Upper lobe of left lung (tissue), 6 donors: ENCODE results near the gene ANKFY1. TPM values are rescaled to one million over a fixed set of nuclear protein-coding genes. Genes with fewer than 3 reads are reported as not detected.

Experiments
- ATAC-seq, 2 donors: fragments of 200-7000 bp; cut with Tn5 transposase; one replicate each; pipeline ENCODE4 v1.9.1; 2022; ENCODE audit warnings: mild to moderate bottlenecking in 2 of 2, moderate library complexity in 2 of 2; ENCODE audit not compliant: low FRiP score in 2 of 2
- DNase-seq, 2 donors: peaks; one replicate each; pipeline ENCODE4 v3.0.0-alpha.2; 2019 to 2020
- H3K27ac ChIP-seq, 4 donors: fragments of 200-600 bp; sonication (generic); one replicate each; pipeline ENCODE4 v1.5.1; 2016 to 2019
- H3K27me3 ChIP-seq, 4 donors: fragments of 200-600 bp; sonication (generic); one replicate each; pipeline ENCODE4 v1.5.1; 2017 to 2019
- H3K36me3 ChIP-seq, 4 donors: fragments of 200-600 bp; sonication (generic); one replicate each; pipeline ENCODE4 v1.5.1; 2016 to 2019
- H3K4me1 ChIP-seq, 4 donors: fragments of 200-600 bp; sonication (generic); one replicate each; pipeline ENCODE4 v1.5.1; 2018 to 2019
- H3K4me3 ChIP-seq, 4 donors: fragments of 200-600 bp; sonication (generic); one replicate each; pipeline ENCODE4 v1.5.1; 2017 to 2019; ENCODE audit warnings: mild to moderate bottlenecking in 2 of 4, moderate library complexity in 1 of 4
- H3K9me3 ChIP-seq, 4 donors: fragments of 200-600 bp; sonication (generic); one replicate each; pipeline ENCODE4 v1.5.1; 2018 to 2019
- EP300 ChIP-seq, 4 donors: sonication (generic); formaldehyde crosslinking; IDR thresholded peaks; one replicate each; pipeline ENCODE4 v1.5.1; 2017; ENCODE audit warnings: antibody characterized with exemption in 4 of 4, control low read depth in 2 of 4
- POLR2A ChIP-seq, 4 donors: fragments of 450-650 bp; IDR thresholded peaks; one replicate each; pipeline ENCODE4 v1.5.1; 2016 to 2017; ENCODE audit warnings: antibody characterized with exemption in 4 of 4, mild to moderate bottlenecking in 2 of 4
- POLR2AphosphoS5 ChIP-seq, 2 donors: sonication (generic); formaldehyde crosslinking; IDR thresholded peaks; one replicate each; pipeline ENCODE4 v1.5.1; 2017; ENCODE audit warnings: antibody characterized with exemption in 2 of 2
- WGBS, 2 donors: methylation state at CpG; one replicate each; pipeline ENCODE4 v1.1.5; 2017 to 2018; 5-methylcytosine and 5-hydroxymethylcytosine counted together
- total RNA-seq, 6 donors: library from RNA; depleted of rRNA in 4 of 6; stranded (reverse); fragments of >200 nt in 4 of 6; gene quantifications; one replicate each; pipeline versions ENCODE4 v1.1.0 to v1.2.1, GENCODE V29; 2016 to 2021
- TF ChIP-seq, protein P1 (sequence below), 6 experiments: fragments of 450-650 bp in 4 of 6; fragments of 200-600 bp in 2 of 6; sonication (generic) in 2 of 6; IDR thresholded peaks; one replicate each; pipeline ENCODE4 v1.5.1; 2016 to 2019; ENCODE audit warnings: antibody characterized with exemption in 6 of 6
- donor health status: DM: no; HTN: no; CAD: no; lungs with moderate emphysema.
- donor health status: DM: no; HTN: yes; CAD: no; lungs with severe emphysema.

Gene ANKFY1
- total RNA-seq, 6 donors from 2014 or later, result 58.7 to 92.2 (median 60.9) TPM

DNA sequence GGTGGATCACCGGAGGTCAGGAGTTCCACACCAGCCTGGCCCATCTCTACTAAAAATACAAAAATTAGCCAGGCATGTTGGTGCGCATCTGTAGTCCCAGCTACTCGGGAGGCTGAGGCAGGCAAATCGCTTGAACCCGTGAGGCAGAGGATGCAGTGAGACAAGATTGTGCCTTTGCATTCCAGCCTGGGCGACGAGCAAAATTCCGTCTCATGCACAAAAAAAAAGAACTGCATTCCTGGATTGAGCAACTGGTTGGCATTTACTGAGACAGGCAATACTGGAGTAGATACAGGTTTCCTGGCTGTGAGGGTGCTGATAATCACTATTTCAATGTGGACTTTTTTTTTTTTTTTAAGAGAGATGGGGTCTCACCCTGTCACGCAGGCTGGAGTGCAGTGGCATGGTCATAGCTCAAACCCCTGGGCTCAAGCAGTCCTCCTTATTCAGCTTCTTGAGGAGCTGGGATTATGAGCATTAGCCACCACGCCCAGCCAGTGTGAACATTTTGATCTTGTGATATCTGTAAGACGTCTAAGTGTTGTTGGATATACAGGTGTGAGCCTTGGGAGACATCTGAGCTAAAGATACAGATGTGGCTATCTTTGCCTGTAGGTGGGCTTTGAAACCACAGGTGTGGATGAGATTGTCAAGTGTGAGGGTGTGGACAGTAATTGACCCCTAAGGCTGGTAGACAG is 115.0 kb downstream of the ANKFY1 start:
- Histone ChIP-seq H3K27ac (no peak overlapping the region), H3K9me3 (no peaks in the 10 kb centered on the region), H3K4me3 (no peak overlapping the region), H3K36me3 (peaks cover 0 to 23% (median 3%) of the 10 kb centered on the region in 4 donors), H3K4me1 (peaks cover 6 to 10% (median 7%) of the 10 kb centered on the region in 4 donors), H3K27me3 (no peaks in the 10 kb centered on the region)
- ATAC-seq, result no peak
- DNase-seq, result no peak
- WGBS, 2 donors, result 91 to 93% methylated on average over 11 of the region's 11 CpGs
- TF ChIP-seq POLR2A (IDR thresholded peaks at IDR 0.05) (no peak), EP300 (IDR thresholded peaks at IDR 0.05) (no peak), POLR2AphosphoS5 (IDR thresholded peaks at IDR 0.05) (no peak)
- TF ChIP-seq, protein P1, sequence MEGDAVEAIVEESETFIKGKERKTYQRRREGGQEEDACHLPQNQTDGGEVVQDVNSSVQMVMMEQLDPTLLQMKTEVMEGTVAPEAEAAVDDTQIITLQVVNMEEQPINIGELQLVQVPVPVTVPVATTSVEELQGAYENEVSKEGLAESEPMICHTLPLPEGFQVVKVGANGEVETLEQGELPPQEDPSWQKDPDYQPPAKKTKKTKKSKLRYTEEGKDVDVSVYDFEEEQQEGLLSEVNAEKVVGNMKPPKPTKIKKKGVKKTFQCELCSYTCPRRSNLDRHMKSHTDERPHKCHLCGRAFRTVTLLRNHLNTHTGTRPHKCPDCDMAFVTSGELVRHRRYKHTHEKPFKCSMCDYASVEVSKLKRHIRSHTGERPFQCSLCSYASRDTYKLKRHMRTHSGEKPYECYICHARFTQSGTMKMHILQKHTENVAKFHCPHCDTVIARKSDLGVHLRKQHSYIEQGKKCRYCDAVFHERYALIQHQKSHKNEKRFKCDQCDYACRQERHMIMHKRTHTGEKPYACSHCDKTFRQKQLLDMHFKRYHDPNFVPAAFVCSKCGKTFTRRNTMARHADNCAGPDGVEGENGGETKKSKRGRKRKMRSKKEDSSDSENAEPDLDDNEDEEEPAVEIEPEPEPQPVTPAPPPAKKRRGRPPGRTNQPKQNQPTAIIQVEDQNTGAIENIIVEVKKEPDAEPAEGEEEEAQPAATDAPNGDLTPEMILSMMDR (IDR thresholded peaks at IDR 0.05), result no peak

DNA sequence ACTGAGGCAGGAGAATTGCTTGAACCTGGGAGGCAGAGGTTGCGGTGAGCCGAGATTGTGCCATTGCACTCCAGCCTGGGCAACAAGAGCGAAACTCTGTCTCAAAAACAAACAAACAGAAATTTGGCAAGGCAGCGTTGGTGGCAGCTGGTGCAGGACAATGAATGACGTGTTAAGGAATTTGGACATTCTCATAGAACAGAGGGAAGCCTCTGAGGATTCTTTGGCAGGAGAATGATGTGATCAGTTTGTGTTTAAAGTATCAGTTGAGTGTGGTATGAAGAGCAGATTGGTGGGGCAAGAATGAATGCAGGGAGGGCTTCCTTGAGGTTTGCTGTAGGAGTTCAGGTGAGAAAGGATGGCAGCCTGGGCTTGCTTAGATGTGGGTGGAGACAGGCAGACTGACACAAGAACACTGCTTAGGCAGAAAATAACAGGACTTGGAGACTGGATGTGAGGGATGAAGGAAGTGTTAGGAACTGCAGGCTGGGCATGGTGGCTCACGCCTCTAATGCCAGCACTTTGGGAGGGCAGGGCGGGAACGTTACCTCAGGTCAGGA is 115.9 kb downstream of the ANKFY1 start:
- no peak overlapping the region for H3K4me3 ChIP-seq
- H3K9me3 ChIP-seq, result no peaks in the 10 kb centered on the region
- 76 to 87% methylated on average over 8 of the region's 8 CpGs for WGBS, 2 donors
- peaks cover 0 to 16% (median 3%) of the 10 kb centered on the region in 4 donors for H3K36me3 ChIP-seq
- H3K4me1 ChIP-seq, result peaks cover 6 to 10% (median 7%) of the 10 kb centered on the region in 4 donors
- no peak for DNase-seq
- no peaks in the 10 kb centered on the region for H3K27me3 ChIP-seq
- no peak for ATAC-seq
- no peak overlapping the region for H3K27ac ChIP-seq
- TF ChIP-seq, protein P1 (IDR thresholded peaks at IDR 0.05), result no peak
- TF ChIP-seq POLR2AphosphoS5 (IDR thresholded peaks at IDR 0.05) (no peak), EP300 (IDR thresholded peaks at IDR 0.05) (no peak), POLR2A (IDR thresholded peaks at IDR 0.05) (no peak)

DNA sequence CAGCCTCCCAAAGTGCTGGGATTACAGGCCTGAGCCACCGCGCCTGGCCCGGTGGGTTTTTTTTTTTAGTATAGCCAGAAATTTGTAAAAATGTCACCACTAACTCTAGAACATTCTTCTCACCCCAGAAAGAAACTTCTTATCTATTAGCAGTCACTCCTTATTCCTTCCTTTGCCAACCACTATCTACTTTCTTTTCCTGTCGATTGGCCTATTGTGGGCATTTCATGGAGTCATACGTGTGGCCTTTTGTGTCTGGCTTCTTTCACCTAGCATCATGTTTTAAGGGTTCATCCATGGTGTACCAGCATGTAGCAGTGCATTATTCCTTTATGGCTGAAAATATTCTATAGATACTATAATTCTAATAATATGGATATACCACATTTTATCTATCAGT is 117.1 kb downstream of the ANKFY1 start:
- Histone ChIP-seq H3K27me3 (no peaks in the 10 kb centered on the region), H3K36me3 (peaks cover 0 to 13% (median 0%) of the 10 kb centered on the region in 4 donors), H3K9me3 (no peaks in the 10 kb centered on the region), H3K4me3 (no peak overlapping the region), H3K4me1 (peaks cover 11 to 15% (median 12%) of the 10 kb centered on the region in 4 donors), H3K27ac (no peak overlapping the region)
- DNase-seq (no peak), ATAC-seq (no peak)
- no peak for TF ChIP-seq EP300 (IDR thresholded peaks at IDR 0.05)
- TF ChIP-seq POLR2AphosphoS5 (IDR thresholded peaks at IDR 0.05), result no peak
- TF ChIP-seq, protein P1 (IDR thresholded peaks at IDR 0.05), result no peak
- no peak for TF ChIP-seq POLR2A (IDR thresholded peaks at IDR 0.05)
- 69 to 82% methylated on average over 5 of the region's 5 CpGs for WGBS, 2 donors

DNA sequence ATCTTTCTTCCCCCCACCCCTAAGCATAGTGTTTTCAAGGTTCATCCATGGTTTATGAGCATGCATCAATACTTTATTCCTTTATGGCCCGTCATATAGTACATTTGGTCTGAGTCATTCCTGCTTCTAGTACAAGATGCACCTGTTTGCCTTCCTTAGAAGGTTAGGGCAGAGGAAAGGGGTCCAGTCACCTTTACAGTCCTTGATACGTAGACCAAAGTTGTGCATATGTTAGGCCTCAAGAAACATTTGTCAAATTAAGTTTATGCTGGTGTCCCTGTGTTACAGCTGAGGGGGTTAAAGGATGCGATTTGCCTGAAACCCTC is 119.4 kb downstream of the ANKFY1 start:
- no peaks in the 10 kb centered on the region for H3K9me3 ChIP-seq
- WGBS, 2 donors, result 80 to 88% methylated on average over 3 of the region's 3 CpGs
- peak overlapping the region; percentile 98 to 99 (median 99) for H3K27ac ChIP-seq
- no peak for TF ChIP-seq POLR2A (IDR thresholded peaks at IDR 0.05)
- TF ChIP-seq, protein P1 (IDR thresholded peaks at IDR 0.05), result no peak
- no peak for TF ChIP-seq POLR2AphosphoS5 (IDR thresholded peaks at IDR 0.05)
- no peak for TF ChIP-seq EP300 (IDR thresholded peaks at IDR 0.05)
- peaks cover 34 to 37% (median 35%) of the 10 kb centered on the region in 4 donors for H3K4me1 ChIP-seq
- ATAC-seq (no peak), DNase-seq (no peak)
- no peaks in the 10 kb centered on the region for H3K27me3 ChIP-seq
- H3K36me3 ChIP-seq, result peaks cover 0 to 11% (median 0%) of the 10 kb centered on the region in 4 donors
- H3K4me3 ChIP-seq, result peak overlapping the region in 3 of 4 donors; percentile 83 to 100 (median 93)
